HG02884 (cell line): ENCODE results near the gene CDH4.

Source experiments
- ATAC-seq: cut with Tn5 transposase; IDR thresholded peaks from one replicate; pipeline ENCODE4 v1.9.1; 2021; ENCODE audit warnings: mild to moderate bottlenecking, moderate library complexity; ENCODE audit not compliant: unreplicated experiment

CDH4 gene

DNA sequence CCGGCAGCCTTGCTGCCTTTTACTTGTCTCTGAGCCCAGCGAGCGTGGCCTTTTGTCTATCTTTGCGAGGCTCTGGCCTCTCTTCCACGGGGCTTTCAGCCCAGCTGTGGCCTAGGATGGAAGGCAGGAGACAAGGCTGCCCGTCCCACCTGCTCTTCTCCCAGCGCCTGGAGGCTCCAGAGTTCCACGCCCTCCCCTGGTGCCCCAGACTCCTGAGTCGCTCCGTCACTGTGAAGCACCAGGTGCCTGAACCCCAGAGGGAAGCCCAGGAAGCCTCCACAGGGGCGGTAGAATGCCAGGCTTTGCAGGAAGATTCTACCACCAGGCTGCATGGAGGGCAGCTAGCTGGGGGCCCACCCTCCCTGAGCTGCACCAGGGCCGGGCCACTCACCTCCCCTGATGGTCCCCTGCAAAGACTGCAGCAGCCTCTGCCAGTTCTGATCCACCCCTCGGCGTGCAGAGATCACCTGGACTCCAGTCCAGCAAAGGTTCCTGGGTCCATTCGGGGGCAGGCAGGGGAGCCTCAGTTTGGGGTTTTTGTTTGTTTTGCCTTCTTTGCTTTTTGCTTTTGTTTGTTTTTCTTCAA, 384.6 kb downstream of the CDH4 start:
- no peak for ATAC-seq

DNA sequence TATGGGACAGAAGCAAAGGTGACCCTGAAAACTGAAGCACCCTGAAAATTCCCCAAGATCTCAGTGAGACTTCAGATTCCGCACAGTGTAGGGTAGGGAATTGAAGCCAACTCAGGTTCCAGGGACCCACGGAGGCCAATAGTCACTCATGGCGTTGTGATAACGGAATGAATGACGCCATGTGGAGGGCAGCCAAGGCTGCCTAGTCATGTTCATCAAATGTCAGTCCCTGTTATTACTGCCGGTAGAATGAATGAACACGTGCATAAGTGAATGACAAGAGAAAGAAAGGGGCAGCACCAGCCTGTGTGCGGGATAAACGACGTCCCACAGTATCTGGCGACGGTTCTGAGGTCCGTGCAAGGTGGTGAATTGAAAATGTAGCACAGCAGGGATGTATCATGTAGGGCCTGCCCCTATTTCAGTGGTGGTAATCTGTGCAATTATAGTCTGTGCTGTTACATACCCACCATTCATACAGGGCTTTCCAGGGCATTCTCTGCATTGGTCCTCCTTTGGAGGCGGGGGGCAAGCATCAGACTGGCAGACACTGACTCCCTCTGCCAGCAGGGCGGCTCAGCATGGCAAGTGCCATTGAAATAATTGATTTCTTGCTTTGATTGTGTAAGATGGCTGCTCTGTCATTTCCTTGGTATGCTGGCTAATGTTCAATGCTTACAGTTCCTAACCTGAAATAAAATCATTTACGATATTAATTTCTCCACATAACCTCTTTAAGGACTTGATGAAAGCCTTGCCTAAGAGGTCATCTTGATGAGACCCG, 386.9 kb downstream of the CDH4 start:
- no peak for ATAC-seq

DNA sequence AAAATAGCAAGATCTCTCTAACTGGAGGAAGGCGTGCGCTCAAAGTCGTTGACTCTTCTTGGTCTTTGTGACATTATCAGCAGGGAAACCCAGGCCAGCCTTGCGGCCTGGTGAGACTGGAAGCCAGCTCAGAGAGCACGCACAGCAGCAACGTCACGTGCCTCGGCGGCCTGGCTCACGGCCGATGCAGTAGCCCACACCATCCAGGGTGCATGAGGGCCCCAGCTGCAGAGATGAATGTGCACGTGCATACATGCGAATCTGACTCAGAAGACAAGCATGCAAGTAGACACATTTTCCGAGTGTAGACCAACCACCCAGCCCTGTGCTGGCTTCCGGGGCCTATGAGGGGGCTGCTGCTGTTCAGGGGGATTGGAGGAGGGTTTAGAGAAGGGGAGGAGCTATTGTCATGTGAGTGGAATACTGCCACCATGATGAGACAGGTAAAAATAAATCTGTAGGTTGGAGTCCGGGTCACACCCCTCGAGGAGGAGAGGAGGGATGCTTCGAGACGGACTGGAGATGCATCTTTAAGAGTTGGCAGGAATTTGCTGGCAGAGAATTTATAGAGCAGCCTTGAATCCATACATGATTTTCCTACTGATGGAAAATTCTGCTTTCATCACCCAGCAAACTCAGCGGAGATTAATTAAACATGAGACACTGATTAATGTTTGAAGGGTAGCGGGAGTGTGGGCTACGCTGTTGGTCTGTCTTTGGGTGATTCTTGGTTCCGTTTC, 388.2 kb downstream of the CDH4 start:
- no peak for ATAC-seq

DNA sequence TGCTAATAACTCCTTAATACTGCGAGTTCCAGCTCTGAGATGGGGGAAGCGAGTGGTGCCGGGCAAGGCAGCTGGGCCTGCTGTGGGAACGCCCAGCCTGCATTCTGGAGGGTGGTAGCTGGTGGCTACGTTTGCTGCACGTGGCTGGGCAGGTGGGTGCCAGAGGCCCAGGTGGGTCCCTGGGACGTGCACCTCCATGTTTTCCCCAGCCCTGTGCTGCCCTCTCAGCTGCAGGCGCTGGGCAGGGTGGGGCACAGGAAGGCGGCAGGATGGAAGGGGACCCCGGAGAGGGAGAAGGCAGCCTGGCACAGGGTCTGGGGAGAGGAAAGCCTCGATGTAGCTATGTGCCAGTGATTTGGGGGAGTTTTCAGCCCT, 388.8 kb downstream of the CDH4 start:
- no peak for ATAC-seq

DNA sequence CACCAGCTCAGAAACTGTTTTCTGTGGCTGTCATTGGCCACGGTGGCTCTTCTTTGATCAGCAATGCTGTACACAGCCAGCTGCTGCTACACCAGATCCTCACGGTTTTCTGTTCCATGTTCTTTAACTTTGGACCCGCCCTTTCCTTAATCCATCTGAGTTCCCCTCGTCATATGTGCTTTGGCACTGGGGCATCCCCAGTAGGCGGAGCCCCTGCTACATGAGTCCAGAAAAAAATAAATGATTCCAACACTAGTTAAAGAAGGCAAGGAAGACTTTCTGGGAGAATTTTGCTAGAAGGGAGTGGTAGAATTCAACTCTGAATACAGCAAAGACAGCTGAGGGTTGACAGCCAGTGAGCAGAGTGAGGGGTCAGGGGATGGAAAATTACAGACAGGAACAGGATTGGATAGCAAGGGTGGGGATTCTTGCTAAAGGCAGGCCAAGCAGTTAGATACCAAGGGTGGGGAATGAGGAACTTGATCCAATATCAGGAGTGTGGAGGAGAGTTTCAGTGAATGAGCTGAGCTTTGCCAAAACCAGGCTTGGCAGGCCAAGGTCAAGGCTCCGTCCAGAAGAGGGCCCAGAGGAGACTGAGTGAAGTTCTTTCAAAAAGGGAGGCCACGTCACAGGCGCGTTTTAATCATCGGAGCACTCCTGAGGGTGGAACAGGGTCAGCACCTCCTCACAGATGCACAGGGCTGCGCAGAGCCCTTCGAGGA, 391.8 kb downstream of the CDH4 start:
- ATAC-seq, result no peak

DNA sequence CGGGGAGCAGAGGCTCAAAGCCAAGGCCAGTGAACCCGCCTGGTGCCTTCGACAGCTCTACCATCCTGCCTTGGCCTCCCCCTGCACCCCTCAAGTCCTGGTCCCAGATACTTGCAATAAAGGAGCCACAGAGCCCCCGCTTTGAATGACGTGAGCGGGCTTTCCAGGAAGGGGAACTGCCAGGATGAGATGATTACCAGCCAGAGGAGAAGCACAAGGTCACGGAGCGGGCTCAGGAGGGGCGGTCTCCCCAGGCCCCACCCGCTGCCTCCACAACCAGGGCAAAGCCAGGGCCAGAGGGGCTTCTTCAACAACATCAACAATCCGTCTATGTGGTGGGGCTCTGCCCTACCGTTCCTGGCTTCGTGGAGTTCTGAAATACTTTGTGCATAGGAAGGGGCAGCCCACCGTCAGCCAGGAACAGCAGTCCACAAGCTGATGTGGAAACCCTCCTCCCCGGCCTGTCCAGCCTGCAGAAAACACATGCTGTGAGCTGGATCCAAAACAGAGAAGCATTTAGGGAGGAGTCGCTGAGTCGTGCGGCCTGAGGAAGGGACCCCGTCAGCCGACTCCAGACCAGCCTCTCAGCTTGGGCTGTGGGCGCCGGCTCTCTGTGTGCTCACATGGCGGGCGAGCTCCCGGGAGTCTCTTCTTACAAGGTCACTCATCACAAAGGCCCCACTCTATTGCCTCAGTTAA, 392.5 kb downstream of the CDH4 start:
- no peak for ATAC-seq

DNA sequence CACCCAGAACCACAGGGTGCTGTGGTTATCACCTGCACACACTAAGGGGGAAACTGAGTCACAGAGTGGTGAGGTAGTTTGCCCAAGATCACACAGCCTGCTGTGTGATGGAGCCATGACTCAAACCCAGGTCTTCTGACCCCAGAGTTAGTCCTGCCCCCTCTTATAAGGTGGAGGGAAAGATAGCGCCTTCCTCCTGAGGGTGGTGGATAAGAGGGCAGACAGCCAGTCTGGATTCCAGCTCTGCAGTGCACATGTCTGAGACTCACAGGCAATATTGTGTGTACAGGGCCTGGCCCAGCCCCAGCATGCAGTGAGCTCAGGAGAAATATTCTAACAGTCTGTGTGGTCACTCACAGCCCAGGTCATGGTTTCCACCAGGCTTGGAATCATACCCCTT, 393.7 kb downstream of the CDH4 start:
- ATAC-seq, result no peak

DNA sequence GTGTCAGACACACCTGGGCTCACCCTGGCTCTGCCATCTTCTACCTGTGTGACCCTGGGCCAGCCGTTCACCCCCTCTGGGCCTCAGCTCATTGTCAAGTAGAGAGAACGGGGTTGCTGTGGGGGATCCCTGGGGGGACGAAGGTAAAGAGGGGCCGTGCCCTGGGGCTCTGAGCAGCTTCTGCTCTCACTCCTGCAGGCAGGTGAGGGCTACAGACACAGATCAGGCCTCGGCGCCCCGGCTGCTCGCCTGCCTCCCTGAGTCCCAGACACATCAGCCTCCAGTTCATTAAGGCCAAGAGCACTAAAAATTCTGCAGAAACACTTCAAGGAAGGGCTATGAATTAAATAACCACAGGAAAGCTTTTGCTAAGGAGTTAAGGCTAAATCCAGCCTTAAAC, 394.4 kb downstream of the CDH4 start:
- no peak for ATAC-seq

DNA sequence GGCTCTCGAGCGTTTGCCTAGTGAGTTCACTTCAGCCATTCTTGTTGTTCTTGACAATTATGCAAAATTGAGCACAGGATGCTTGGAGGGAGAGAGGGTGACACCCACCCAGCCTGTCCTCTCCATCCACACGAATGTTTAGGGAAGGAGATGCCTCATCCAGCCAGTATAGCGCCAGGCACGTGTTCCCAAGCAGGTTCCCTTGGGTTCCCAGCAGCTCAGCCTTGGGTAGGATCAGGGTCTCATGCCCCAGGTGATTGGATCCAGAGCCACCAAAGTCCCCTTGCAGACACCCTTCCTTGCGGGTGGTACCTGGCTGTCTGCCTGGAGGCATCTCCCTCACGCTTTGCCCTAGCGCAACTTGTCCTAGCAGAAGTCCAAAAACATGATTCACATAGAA, 394.9 kb downstream of the CDH4 start:
- ATAC-seq, result no peak

DNA sequence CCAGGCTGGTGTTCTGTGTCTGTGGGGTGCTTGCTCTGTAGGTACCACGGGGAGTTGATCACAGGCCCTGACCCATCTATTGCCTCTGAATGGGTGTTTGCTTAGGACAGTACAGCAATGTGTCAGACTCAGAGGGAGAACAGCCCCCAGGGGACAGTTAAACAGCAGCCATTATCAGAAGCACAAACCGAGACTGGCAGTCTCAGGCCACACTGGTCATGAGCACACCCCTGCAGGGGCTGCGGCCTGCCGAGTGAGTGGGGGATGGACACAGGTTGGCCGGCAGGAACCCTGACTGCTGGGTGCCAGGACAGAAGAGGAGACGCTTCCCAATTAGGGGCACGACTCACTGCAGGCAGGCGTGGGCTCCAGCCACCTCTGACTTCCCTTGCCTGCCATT, 395.6 kb downstream of the CDH4 start:
- no peak for ATAC-seq

DNA sequence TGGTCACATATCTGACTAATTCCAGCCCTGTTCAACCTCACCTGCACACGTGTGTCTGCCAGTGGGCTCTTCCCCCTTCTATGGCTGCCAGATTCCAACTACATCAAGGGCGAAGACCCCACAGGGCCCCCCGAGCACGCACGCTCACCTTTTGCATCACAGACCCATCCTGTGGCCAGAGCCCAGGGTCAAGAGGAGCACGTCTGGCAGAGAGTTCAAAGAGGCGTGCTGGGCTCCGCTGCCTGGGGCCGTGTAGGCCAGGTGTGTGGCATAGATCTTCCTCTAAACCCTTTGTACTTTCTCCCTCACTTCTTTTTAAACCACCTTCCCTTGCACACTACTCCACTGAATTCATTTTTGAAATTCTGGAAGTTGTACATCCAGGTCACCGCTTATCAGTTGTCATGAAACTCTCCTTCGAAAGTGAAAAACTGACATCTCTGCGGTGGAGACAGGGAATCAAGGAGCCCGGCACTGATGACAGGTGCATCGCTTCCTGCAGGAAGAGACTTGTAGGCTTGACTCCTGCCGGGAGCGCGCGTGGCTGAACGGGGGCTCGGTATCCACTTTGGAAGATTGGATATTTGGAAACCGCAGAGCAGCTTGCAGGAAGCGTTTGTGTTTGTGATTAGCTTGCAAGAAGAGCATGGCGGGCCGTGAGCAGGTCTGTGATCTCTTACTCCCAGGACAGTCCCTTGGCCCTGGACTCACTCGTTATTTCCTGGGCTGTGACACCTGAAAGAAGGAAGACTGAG, 397.2 kb downstream of the CDH4 start:
- ATAC-seq, result no peak

DNA sequence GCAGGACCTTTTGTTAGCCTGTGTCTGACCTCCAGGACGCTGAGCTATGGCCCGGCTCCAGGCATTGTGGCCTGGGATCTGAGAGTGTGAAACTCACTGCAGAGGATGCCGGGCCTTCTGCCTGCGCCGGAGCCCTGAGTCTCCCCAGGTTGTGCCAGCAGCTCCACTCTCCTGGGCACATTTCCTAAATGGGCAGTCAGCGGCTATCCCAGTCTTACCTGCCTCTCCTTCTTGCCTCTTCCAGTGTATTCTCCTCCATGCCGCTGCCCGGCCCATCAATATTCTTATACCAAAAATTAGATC, 397.8 kb downstream of the CDH4 start:
- ATAC-seq, result no peak

DNA sequence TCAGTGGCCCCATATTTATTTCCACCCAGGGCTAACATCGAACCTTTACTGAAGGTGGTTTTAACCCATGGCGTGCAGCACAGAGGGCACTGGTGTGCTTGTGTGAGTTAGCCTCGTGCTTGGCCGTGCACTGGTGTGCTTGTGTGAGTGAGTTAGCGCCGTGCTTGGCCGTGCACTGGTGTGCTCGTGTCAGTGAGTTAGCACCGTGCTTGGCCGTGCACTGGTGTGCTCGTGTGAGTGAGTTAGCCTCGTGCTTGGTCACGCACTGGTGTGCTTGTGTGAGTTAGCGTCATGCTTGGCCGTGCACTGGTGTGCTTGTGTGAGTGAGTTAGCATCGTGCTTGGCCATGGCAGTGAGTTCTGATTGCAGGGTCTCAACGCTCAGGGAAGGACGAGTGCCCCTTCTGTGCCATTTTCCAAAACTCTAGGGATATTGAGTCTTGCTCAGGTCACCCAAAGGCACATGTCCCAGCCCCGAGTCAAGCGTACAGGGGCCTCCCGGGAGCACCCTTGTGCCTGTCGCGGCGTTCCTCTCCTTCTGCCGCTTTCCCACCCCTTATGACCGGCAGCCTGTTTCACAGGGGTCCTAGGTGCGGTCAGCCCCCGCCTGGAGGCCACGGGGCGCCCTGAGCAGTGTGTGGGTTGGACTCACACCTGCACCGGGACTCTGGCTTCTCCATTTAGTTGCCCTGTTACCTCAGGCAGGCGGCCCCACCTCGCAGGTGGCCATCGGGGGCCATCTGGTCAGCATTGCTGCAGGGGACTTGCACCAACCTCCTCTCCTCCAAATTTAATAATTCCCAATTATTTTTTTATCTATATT, 399.1 kb downstream of the CDH4 start:
- no peak for ATAC-seq

DNA sequence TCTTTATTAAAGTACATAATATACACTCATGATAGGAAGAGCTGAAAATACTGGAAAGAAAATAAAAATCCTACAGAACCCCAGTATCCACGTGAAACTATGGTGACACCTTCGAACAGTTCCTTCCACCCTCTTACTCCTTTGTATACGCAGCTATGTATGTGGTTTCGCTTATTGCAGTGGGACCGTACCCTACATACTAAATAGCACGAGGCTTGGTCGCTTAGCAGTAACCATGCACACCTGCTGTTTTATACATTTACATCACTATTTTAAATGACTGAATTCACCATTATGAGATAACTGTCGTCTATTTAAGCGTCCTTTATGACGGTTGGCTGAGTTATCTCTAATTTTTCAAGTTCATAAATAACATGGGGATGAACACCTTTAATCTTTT, 400.1 kb downstream of the CDH4 start:
- ATAC-seq, result no peak

DNA sequence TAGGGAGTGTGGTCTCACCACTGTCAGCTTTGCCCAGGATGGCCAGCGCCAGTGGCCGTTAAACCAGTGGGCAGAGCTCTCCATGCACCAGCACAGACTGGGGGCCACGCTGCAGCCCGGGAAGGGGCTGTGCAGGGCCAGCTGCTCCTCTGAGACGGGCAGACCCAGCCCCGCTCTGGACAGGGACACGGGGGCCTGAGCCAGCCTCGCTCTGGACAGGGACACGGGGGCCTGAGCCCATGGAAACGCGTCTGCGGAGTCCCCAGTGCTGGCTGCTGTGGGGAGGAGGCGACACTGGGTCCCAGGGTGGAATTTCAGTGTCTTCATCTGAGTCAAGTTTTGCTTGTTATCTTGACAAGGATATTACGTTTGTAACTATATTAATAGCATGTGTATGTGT, 402.7 kb downstream of the CDH4 start:
- ATAC-seq, result no peak

DNA sequence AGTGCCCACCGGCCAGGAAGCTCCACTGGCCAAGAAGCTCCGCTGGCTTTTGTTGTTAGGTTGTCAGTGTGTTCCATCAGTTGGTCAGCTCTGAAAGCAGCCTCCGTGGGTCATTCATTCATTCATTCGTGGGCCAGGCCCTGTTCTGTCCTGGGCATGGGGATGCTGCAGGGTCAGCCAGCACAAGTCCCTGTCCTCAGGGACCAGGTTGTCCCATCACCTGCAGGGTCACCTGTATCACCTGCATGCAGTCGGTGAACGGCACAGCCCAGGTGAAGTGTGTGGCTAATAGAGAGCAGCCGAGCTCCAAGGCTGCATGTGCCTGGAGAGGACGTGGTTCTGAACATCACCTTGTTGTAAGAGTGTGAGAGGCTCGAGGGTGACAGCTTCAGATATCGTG, 403.5 kb downstream of the CDH4 start:
- ATAC-seq, result no peak

DNA sequence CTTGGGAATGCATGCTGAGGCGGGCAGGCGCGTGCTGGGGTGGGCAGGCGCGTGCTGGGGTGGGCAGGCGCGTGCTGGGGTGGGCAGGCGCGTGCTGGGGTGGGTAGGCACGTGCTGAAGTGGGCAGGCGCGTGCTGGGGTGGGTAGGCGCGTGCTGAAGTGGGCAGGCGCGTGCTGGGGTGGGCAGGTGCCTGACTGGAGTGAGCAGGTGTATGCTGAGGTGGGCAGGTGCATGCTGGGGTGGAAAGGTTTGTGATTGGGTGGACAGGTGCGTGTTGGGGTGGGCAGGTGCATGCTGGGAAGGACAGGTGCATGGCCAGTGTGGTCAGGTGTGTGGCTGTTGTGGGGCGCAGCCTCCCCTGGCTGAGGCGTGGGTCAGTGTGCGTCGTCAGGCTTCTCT, 404.1 kb downstream of the CDH4 start:
- ATAC-seq, result no peak

DNA sequence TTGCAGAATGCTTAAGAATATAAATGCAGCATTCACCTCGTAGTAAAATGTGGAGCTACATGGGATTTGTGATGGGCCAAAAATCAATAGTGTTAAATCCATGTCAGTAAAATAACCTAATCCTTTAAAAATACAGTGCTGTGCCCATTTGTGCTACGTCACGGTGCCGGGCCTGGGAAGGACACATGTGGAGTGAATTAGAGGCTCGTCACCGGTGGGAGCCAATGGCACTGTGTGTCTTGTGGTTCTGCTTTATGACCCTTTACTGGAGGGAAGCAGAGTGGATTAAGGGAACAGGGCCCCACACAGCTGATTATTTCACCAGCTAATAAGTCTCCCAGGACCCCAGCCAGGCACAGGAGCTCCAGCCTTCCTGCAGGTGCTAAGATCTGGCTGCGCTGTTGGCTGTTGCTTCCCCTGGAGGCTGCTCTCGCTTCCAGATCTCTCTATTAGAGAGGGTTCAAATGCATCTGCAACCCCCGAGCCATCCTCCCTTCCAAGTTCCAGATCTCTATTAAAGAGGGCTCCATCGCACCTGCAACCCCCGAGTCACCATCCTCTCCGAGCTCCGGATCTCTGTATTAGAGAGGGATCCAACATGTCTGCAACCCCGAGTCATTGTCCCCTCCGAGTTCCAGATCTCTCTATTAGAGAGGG, 405.8 kb downstream of the CDH4 start:
- ATAC-seq, result no peak

DNA sequence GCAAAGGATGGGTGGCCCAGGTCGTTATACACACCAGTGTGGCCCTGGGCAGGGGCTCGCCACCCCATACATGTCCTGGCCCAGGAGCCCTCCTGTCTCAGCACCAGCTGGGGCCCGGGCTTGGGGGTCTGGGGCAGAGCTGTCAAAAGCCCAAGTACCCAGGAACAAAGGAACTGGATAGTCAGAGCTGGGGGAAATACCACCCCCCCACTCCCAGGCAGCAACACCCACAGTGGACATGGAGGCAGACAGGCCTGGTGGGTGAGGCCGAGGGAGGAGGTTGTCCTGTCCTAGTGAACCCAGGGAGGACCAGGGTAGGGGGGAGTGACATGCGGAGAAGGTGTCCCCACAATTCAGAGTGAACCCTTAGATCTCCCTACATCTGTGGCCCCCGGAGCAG, 406.5 kb downstream of the CDH4 start:
- ATAC-seq, result no peak
